ENCODE results near the gene DOCK9.

Gene DOCK9

GRCh38 chr13:98938801-98939200 lies 39.1 kb downstream of the DOCK9 start:
- TF ChIP-seq CTCF (IDR thresholded peaks at IDR 0.05): no peak
- H3K9me3 ChIP-seq (ENCODE audit: control insufficient read depth, low read length): no peaks in the 10 kb centered on the region
- no peaks in the 10 kb centered on the region for H3K27me3 ChIP-seq (ENCODE audit: control insufficient read depth, insufficient read depth, low read length)
- H3K27ac ChIP-seq: no peak overlapping the region
- H3K36me3 ChIP-seq (ENCODE audit: control insufficient read depth, insufficient read depth, low read length): no peaks in the 10 kb centered on the region
- H3K9ac ChIP-seq: no peak overlapping the region
- H3K4me2 ChIP-seq (ENCODE audit: low read length): no peak overlapping the region
- H3K79me2 ChIP-seq: no peaks in the 10 kb centered on the region
- H3K4me1 ChIP-seq: no peaks in the 10 kb centered on the region
- no peak overlapping the region for H2AFZ ChIP-seq
- H3K4me3 ChIP-seq (ENCODE audit: low read depth, low read length): no peak overlapping the region

- H3K4me3 ChIP-seq (ENCODE audit: low read depth, low read length): no peak overlapping the region
- no peak overlapping the region for H2AFZ ChIP-seq
- H3K79me2 ChIP-seq: no peaks in the 10 kb centered on the region
- H3K9me3 ChIP-seq (ENCODE audit: control insufficient read depth, low read length): no peaks in the 10 kb centered on the region
- no peak overlapping the region for H3K4me2 ChIP-seq (ENCODE audit: low read length)
- H3K27ac ChIP-seq: no peak overlapping the region
- no peaks in the 10 kb centered on the region for H3K36me3 ChIP-seq (ENCODE audit: control insufficient read depth, insufficient read depth, low read length)
- H3K4me1 ChIP-seq: no peaks in the 10 kb centered on the region
- H3K27me3 ChIP-seq (ENCODE audit: control insufficient read depth, insufficient read depth, low read length): no peaks in the 10 kb centered on the region
- no peak overlapping the region for H3K9ac ChIP-seq
- no peak for TF ChIP-seq CTCF (IDR thresholded peaks at IDR 0.05)
Observed at GRCh38 chr13:98937911-98938381, 39.9 kb downstream of the DOCK9 start.

- Histone ChIP-seq H2AFZ (no peak overlapping the region), H3K4me3 (ENCODE audit: low read depth, low read length) (no peak overlapping the region), H3K4me2 (ENCODE audit: low read length) (no peak overlapping the region), H3K9me3 (ENCODE audit: control insufficient read depth, low read length) (no peaks in the 10 kb centered on the region), H3K27me3 (ENCODE audit: control insufficient read depth, insufficient read depth, low read length) (no peaks in the 10 kb centered on the region), H3K4me1 (no peaks in the 10 kb centered on the region), H3K9ac (no peak overlapping the region), H3K36me3 (ENCODE audit: control insufficient read depth, insufficient read depth, low read length) (no peaks in the 10 kb centered on the region), H3K79me2 (no peaks in the 10 kb centered on the region), H3K27ac (no peak overlapping the region)
- TF ChIP-seq CTCF (IDR thresholded peaks at IDR 0.05): no peak
Observed at GRCh38 chr13:98934243-98934642, 43.6 kb downstream of the DOCK9 start.

- Histone ChIP-seq H3K9ac (no peak overlapping the region), H3K27me3 (ENCODE audit: control insufficient read depth, insufficient read depth, low read length) (no peaks in the 10 kb centered on the region), H3K79me2 (no peaks in the 10 kb centered on the region), H3K4me1 (no peaks in the 10 kb centered on the region), H3K4me3 (ENCODE audit: low read depth, low read length) (no peak overlapping the region), H3K36me3 (ENCODE audit: control insufficient read depth, insufficient read depth, low read length) (no peaks in the 10 kb centered on the region), H2AFZ (no peak overlapping the region), H3K27ac (no peak overlapping the region), H3K4me2 (ENCODE audit: low read length) (no peak overlapping the region), H3K9me3 (ENCODE audit: control insufficient read depth, low read length) (no peaks in the 10 kb centered on the region)
- TF ChIP-seq CTCF (IDR thresholded peaks at IDR 0.05): no peak
Observed at GRCh38 chr13:98930151-98930591, 47.7 kb downstream of the DOCK9 start.

Measured in parathyroid adenoma (tissue), 2 donors.